Measurements from ENCODE around the gene MS4A6E.

- TF ChIP-seq, protein P1, sequence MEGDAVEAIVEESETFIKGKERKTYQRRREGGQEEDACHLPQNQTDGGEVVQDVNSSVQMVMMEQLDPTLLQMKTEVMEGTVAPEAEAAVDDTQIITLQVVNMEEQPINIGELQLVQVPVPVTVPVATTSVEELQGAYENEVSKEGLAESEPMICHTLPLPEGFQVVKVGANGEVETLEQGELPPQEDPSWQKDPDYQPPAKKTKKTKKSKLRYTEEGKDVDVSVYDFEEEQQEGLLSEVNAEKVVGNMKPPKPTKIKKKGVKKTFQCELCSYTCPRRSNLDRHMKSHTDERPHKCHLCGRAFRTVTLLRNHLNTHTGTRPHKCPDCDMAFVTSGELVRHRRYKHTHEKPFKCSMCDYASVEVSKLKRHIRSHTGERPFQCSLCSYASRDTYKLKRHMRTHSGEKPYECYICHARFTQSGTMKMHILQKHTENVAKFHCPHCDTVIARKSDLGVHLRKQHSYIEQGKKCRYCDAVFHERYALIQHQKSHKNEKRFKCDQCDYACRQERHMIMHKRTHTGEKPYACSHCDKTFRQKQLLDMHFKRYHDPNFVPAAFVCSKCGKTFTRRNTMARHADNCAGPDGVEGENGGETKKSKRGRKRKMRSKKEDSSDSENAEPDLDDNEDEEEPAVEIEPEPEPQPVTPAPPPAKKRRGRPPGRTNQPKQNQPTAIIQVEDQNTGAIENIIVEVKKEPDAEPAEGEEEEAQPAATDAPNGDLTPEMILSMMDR (IDR thresholded peaks at IDR 0.05) = no peak
- no peak for TF ChIP-seq POLR2A (IDR thresholded peaks at IDR 0.05)
- TF ChIP-seq POLR2AphosphoS5 (IDR thresholded peaks at IDR 0.05) = no peak
- no peak for TF ChIP-seq EP300 (IDR thresholded peaks at IDR 0.05)
These were observed 21.1 kb downstream of the MS4A6E start for GRCh38 chr11:60348116-60348515.

Data from suprapubic skin (tissue), 4 donors.